Sigmoid colon (tissue), 7 donors: Measurements from ENCODE around the gene RPS6KA1. TPM values are rescaled to one million over a fixed set of nuclear protein-coding genes. Genes with fewer than 3 reads are reported as not detected.

Experiments used
- DNase-seq: peaks from one replicate; pipeline ENCODE4 v3.0.0-alpha.2; 2019
- H3K27ac ChIP-seq, 4 donors: fragments of 200-600 bp; sonication (generic); one replicate each; pipeline ENCODE4 v1.5.1; 2016 to 2019; ENCODE audit warnings: mild to moderate bottlenecking in 1 of 4
- H3K27me3 ChIP-seq, 3 donors: fragments of 200-600 bp; sonication (generic); one replicate each; pipeline ENCODE4 v1.5.1; 2019; ENCODE audit warnings: mild to moderate bottlenecking in 1 of 3
- H3K36me3 ChIP-seq, 4 donors: fragments of 200-600 bp; sonication (generic); one replicate each; pipeline ENCODE4 v1.5.1; 2016 to 2019
- H3K4me1 ChIP-seq, 4 donors: fragments of 200-600 bp; sonication (generic); one replicate each; pipeline ENCODE4 v1.5.1; 2017 to 2019
- H3K4me3 ChIP-seq, 4 donors: fragments of 200-600 bp; sonication (generic); one replicate each; pipeline ENCODE4 v1.5.1; 2017 to 2019; ENCODE audit warnings: mild to moderate bottlenecking in 2 of 4, moderate library complexity in 1 of 4
- H3K9me3 ChIP-seq, 4 donors: fragments of 200-600 bp in 3 of 4; sonication (generic) in 3 of 4; one replicate each; pipeline versions ENCODE4 v1.5.1 to v1.6.1; 2013 to 2019
- EP300 ChIP-seq, 4 donors: sonication (generic); formaldehyde crosslinking; IDR thresholded peaks; one replicate each; pipeline ENCODE4 v1.6.1; 2017; ENCODE audit warnings: antibody characterized with exemption in 4 of 4
- POLR2A ChIP-seq, 2 donors: fragments of 450-650 bp; IDR thresholded peaks; one replicate each; pipeline ENCODE4 v1.6.1; 2016; ENCODE audit warnings: antibody characterized with exemption in 2 of 2, mild to moderate bottlenecking in 2 of 2, moderate library complexity in 2 of 2
- POLR2AphosphoS5 ChIP-seq, 4 donors: sonication (generic); formaldehyde crosslinking; IDR thresholded peaks; one replicate each; pipeline ENCODE4 v1.6.1; 2017; ENCODE audit warnings: antibody characterized with exemption in 4 of 4
- WGBS, 2 donors: extraction: QIAGEN DNeasy Blood & Tissue Kit; methylation state at CpG; one replicate each; pipeline ENCODE4 v1.1.7; 2013; 5-methylcytosine and 5-hydroxymethylcytosine counted together
- intact Hi-C: fragments of 100-400 bp; cut with DNase I; formaldehyde crosslinking; loops from one replicate; pipeline ENCODE4 v1.15.1; 2023
- polyA plus RNA-seq, 3 donors: library from polyadenylated mRNA; stranded (reverse); fragments of 200-250 nt; gene quantifications; one replicate each; pipeline ENCODE4 v1.2.3, GENCODE V29; 2013
- total RNA-seq, 4 donors: library from RNA; depleted of rRNA; stranded (reverse); fragments of >200 nt; gene quantifications; one replicate each; pipeline ENCODE4 v1.1.0, GENCODE V29; 2016
- TF ChIP-seq, protein P1 (sequence below), 4 experiments: fragments of 450-650 bp in 3 of 4; fragments of 200-600 bp in 1 of 4; IDR thresholded peaks; one replicate each; pipeline ENCODE4 v1.5.1; 2016 to 2019; ENCODE audit warnings: antibody characterized with exemption in 4 of 4, mild to moderate bottlenecking in 3 of 4, moderate library complexity in 2 of 4
- donor health status: healthy with polysubstance abuse.
- donor health status: Bipolar disorder and iron deficiency.
- donor health status: healthy.

The RPS6KA1 gene
- total and polyA plus RNA-seq, 7 donors = 2.5 to 116 (median 11.5) TPM

DNA sequence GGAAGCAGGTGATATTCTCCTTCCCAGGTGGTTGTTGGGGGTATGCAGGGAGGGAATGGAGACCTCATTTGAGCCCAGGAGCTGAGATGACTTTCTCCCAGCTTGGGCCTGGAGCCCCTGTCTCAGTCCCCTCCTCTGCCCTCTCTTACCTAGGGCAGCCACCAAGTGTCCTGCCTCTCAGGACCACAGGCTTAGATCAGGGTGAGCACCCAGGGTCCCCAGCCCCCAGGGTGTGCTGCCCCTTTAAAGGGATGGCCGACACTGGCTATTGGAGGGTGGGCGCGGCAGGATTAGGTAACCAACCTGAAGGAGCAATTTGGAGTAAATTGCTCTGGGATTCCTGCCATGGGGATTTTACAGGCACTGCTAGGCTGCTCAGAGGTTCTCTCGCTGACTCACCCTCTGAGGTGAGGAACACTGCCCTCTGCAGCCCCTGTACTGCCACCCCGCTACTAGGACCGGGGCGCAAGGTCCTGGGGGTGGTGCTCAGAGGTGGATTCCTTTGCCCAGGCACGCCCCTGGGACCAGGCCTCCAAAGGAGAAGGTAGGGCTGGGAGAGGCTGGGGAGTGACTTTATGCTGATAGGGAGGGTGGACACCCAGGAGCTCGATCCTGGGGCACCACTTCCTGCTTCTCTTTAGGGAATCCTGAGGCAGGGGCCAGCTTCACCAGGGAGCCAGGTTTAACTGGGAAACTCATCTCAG, 1.5 kb downstream of the RPS6KA1 start:
- H3K36me3 ChIP-seq = no peaks in the 10 kb centered on the region
- peaks cover 0 to 6% (median 5%) of the 10 kb centered on the region in 4 donors for H3K4me1 ChIP-seq
- no peak for DNase-seq
- TF ChIP-seq, protein P1, sequence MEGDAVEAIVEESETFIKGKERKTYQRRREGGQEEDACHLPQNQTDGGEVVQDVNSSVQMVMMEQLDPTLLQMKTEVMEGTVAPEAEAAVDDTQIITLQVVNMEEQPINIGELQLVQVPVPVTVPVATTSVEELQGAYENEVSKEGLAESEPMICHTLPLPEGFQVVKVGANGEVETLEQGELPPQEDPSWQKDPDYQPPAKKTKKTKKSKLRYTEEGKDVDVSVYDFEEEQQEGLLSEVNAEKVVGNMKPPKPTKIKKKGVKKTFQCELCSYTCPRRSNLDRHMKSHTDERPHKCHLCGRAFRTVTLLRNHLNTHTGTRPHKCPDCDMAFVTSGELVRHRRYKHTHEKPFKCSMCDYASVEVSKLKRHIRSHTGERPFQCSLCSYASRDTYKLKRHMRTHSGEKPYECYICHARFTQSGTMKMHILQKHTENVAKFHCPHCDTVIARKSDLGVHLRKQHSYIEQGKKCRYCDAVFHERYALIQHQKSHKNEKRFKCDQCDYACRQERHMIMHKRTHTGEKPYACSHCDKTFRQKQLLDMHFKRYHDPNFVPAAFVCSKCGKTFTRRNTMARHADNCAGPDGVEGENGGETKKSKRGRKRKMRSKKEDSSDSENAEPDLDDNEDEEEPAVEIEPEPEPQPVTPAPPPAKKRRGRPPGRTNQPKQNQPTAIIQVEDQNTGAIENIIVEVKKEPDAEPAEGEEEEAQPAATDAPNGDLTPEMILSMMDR (IDR thresholded peaks at IDR 0.05) = no peak
- TF ChIP-seq POLR2AphosphoS5 (IDR thresholded peaks at IDR 0.05) = no peak
- no peaks in the 10 kb centered on the region for H3K9me3 ChIP-seq
- peaks cover 0 to 9% (median 0%) of the 10 kb centered on the region in 3 donors for H3K27me3 ChIP-seq
- peak overlapping the region in 1 of 4 donors; percentile 60 for H3K27ac ChIP-seq
- no peak overlapping the region for H3K4me3 ChIP-seq
- 10 to 53% methylated on average over 9 of the region's 9 CpGs for WGBS, 2 donors
- intact Hi-C loops = no loop called here

DNA sequence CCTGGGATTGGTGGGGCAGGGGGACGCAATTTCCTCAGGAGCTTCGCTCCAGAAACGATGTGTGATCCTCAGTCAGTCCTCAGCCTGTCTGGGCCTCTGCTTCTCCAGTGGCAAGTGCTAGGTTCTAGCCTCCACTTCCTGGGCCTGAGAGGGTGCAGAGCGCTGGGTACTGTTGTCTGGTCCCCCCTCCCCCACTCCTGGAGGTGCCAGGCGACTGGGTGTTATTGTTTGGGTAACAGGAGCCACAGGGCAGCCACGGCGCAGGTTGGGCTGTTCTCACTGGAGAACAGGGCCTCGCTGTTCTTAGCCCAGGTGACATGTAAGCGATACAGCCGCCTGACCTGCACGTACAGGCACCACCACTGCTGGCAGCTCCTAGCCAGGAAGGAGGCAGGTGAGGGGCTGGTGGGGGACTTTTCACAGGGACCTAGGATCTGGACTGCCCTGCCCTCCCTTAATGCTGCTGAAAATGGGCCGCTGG, 2.1 kb downstream of the RPS6KA1 start:
- H3K4me1 ChIP-seq = peaks cover 0 to 6% (median 5%) of the 10 kb centered on the region in 4 donors
- DNase-seq = no peak
- H3K4me3 ChIP-seq = no peak overlapping the region
- intact Hi-C loops = no loop called here
- no peaks in the 10 kb centered on the region for H3K9me3 ChIP-seq
- peaks cover 0 to 7% (median 0%) of the 10 kb centered on the region in 3 donors for H3K27me3 ChIP-seq
- 19 to 72% methylated on average over 12 of the region's 12 CpGs for WGBS, 2 donors
- no peak overlapping the region for H3K27ac ChIP-seq
- TF ChIP-seq EP300 (IDR thresholded peaks at IDR 0.05) (no peak), POLR2A (IDR thresholded peaks at IDR 0.05) (no peak), POLR2AphosphoS5 (IDR thresholded peaks at IDR 0.05) (no peak)
- TF ChIP-seq, protein P1 (IDR thresholded peaks at IDR 0.05) = no peak
- H3K36me3 ChIP-seq = no peaks in the 10 kb centered on the region

GRCh38 chr1:26533951-26534509, 4.5 kb downstream of the RPS6KA1 start:
- intact Hi-C loops = no loop called here
- Histone ChIP-seq H3K27ac (no peak overlapping the region), H3K4me1 (peaks cover 0 to 6% (median 5%) of the 10 kb centered on the region in 4 donors), H3K36me3 (no peaks in the 10 kb centered on the region), H3K27me3 (peaks cover 0 to 7% (median 0%) of the 10 kb centered on the region in 3 donors), H3K9me3 (no peaks in the 10 kb centered on the region), H3K4me3 (no peak overlapping the region)
- TF ChIP-seq EP300 (IDR thresholded peaks at IDR 0.05) = no peak
- no peak for TF ChIP-seq POLR2AphosphoS5 (IDR thresholded peaks at IDR 0.05)
- TF ChIP-seq, protein P1 (IDR thresholded peaks at IDR 0.05) = no peak
- DNase-seq = no peak
- WGBS, 2 donors = 52 to 56% methylated on average over 5 of the region's 5 CpGs

GRCh38 chr1:26535201-26535600, 5.6 kb downstream of the RPS6KA1 start:
- DNase-seq = no peak
- TF ChIP-seq POLR2AphosphoS5 (IDR thresholded peaks at IDR 0.05) (no peak), EP300 (IDR thresholded peaks at IDR 0.05) (no peak), POLR2A (IDR thresholded peaks at IDR 0.05) (no peak)
- TF ChIP-seq, protein P1 (IDR thresholded peaks at IDR 0.05) = no peak
- intact Hi-C loops = no loop called here
- Histone ChIP-seq H3K9me3 (no peaks in the 10 kb centered on the region), H3K36me3 (no peaks in the 10 kb centered on the region), H3K4me3 (no peak overlapping the region), H3K27ac (no peak overlapping the region), H3K27me3 (peaks cover 0 to 4% (median 0%) of the 10 kb centered on the region in 3 donors), H3K4me1 (peaks cover 0 to 3% (median under 1%) of the 10 kb centered on the region in 4 donors)
- WGBS, 2 donors = 2 to 26% methylated on average over 1 of the region's 1 CpG
